ENCODE data around the gene DDX49.

DDX49 gene

GRCh38 chr19:18919086-18919899 is at the start of gene DDX49, which contains the start of gene COPE:
TSS of gene DDX49 (plus strand) at chr19:18919715. CDS start at chr19:18919742, 27 bp downstream.
TSS of gene COPE (minus strand) at chr19:18919387. CDS start at chr19:18919348, 39 bp downstream.
- DNase-seq, result peak; percentile 92 to 100 (median 98)

- no peak for DNase-seq
Measured at GRCh38 chr19:18869781-18870530, 49.6 kb upstream of the DDX49 start.

GRCh38 chr19:18870531-18871172 is 48.9 kb upstream of the DDX49 start:
- DNase-seq, result no peak

- no peak for DNase-seq
Measured at GRCh38 chr19:18871543-18871942, 48.0 kb upstream of the DDX49 start.

GRCh38 chr19:18875726-18876125 is 43.8 kb upstream of the DDX49 start:
- DNase-seq, result no peak

GRCh38 chr19:18876865-18877264 is 42.6 kb upstream of the DDX49 start:
- DNase-seq, result no peak

- no peak for DNase-seq
Measured at GRCh38 chr19:18878058-18878797, 41.3 kb upstream of the DDX49 start.

- DNase-seq, result no peak
Measured at GRCh38 chr19:18878858-18879578, 40.5 kb upstream of the DDX49 start.

- peak in 3 of 56 donors; percentile 23 to 64 (median 34) for DNase-seq
Measured at GRCh38 chr19:18879579-18880373, 39.7 kb upstream of the DDX49 start.

GRCh38 chr19:18881491-18881890 is 38.0 kb upstream of the DDX49 start:
- no peak for DNase-seq

GRCh38 chr19:18883526-18884304 is 35.8 kb upstream of the DDX49 start:
- no peak for DNase-seq

- no peak for DNase-seq
Measured at GRCh38 chr19:18886972-18887371, 32.5 kb upstream of the DDX49 start.

GRCh38 chr19:18889949-18890745 is 29.4 kb upstream of the DDX49 start:
- DNase-seq, result no peak

- DNase-seq, result peak in 6 of 56 donors; percentile 20 to 67 (median 39)
Measured at GRCh38 chr19:18893587-18894253, 25.8 kb upstream of the DDX49 start.

GRCh38 chr19:18894254-18895037 is 25.1 kb upstream of the DDX49 start:
- DNase-seq, result peak; percentile 62 to 97 (median 93)
